Renal cortex interstitium (tissue), 11 donors: ENCODE data around the gene SLC25A13. TPM values are rescaled to one million over a fixed set of nuclear protein-coding genes. Genes with fewer than 3 reads are reported as not detected.
"Not testable (repeated sequence)": the region's sequence is repeated elsewhere in the genome, so short reads cannot be mapped to it uniquely, and the experiment has no call there.

ENCODE experiments used
- DNase-seq, 11 donors: peaks; one replicate each; pipeline ENCODE4 v3.0.0-alpha.2; 2013; ENCODE audit warnings: low read depth in 9 of 11, low spot score in 4 of 11; ENCODE audit errors: extremely low read depth in 1 of 11
- polyA plus RNA-seq, 3 donors: library from polyadenylated mRNA; unstranded; fragments of 120-200 nt; gene quantifications; one replicate each; pipeline ENCODE4 v1.2.1, GENCODE V29; 2013; ENCODE audit not compliant: insufficient read length in 3 of 3

SLC25A13 gene
- polyA plus RNA-seq, 3 donors = 39.4 to 46.4 (median 45.6) TPM

DNA sequence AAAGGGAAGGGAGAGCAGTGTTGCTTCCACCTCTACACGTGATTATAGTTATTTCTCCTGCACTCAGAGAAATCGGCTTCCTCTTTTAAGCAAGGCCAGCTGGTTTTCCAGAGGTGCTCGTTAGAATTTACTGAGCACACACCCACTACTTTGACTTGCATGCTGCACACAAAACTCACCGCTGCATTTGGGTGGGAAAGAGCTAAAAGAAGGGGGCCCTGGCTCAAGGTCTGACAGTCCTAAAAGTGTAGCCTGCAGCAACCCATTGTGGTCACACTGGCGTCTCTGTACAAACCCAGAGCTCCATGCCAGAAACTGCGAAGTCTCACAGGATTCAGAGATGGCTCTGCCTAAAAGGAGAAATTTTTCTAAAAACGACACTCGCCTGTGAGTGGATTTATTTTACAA is 133.7 kb downstream of the SLC25A13 start:
- no peak for DNase-seq

DNA sequence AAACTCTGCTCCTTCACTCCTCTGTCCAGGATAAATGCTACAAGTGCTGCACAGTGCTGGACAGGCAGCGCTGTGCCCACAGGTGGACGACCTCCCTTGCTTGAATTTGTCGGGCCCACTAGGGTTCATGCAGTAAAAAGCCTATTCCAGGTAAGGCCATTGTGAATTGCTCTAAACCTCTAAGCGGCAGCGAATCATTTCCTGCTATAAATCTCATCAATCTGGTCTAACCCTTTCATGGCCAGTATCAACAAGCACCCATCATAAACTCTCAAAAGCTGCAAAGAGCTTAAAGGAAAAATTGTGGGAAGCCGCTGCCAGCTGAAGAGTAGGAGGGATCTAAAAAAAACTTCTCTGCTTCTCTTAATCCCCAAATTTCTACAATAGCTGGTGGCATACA is 134.2 kb downstream of the SLC25A13 start:
- DNase-seq = no peak

DNA sequence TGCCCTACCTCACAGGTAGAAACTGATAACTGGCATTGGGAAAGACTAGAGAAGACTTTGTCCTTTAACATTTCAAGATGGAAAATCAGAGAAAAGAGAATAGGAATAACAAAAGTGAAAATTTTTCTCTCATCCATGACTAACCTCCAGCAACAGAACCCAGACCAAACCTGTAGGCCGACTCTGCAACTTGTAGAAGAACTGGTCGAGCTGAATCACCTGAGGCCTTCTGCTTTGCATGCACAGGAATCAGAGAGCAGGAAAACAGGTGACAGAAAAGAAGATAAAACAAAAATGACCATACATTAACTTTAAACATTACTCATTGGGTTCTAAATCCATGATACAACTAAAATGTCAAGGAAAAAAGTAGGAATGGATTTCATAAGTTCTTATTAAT is 137.1 kb downstream of the SLC25A13 start:
- DNase-seq = no peak

DNA sequence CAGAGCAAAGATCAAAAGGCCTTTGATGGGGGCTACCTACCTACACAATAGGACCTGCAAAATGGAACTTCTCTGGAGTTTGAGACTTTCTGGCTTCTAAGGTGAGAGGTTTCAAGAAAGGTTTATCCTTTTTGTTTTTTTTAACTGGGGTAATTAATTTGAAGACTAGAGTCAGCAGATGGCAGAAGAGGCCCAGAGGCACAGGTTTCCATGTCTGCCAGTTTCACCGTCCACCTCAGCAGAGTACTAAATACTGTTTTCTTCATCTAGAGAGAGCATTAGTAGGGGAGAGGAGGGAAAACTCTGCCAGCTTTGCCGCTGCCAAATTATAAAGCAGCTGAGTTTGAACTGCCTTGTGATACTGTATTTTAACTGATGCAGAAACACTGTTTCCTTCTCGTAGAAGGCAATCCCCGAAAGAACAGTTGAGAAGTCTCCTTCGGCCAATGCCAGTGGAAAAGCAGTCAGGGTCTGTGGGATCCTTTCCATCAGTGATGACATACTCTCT is 138.7 kb downstream of the SLC25A13 start:
- DNase-seq = no peak

DNA sequence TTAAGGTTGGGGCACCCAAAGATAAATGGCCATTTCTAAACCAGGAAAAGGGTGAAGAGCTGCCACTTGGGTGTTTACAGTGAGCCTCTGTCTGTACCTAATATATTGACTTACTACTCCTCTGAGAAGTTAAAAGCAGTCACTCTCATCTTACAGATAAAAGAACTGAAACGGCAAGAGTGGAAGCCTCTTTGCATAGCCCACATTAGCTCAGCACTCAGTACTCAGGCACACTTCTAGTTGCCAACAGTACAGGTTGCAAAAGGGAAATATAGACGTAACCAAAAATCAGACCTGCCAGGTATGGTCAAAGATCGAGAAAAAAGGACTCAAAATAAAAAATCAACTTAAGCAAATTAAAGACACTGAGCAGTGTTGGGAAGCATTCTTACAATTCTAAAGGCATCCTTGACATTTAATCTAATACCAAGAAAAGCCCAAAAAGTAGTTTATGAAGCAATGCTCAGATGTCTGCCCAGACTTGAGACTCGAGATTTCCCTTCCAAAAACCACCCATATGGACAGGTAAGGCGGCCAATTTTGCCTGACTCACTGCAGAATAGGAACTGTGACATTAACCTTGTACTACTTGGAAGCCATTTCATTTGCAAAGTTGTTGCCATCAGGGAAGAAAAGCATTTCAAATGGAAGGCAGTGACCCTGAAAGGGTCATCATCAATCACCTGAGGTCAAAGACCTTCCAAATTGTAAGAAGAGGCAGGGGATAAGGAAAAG is 139.3 kb downstream of the SLC25A13 start:
- no peak for DNase-seq

DNA sequence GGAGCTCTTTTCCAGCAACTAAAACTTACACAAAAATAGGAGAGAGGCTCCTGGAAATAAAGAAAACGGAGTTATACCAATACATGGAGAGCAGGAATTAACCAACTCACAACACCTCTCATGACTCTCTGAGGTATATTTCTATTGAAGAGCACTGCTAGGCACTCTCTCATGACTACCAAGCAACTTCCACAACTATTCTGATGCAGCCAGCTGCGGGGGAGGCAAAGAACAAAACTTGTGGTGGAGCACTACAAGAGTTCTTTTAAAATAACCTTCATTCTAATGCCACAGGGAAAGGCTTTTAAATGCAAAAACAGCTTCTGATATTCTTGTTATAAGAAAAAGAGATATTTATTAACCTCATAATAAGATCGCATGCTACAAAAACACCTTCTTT is 140.7 kb downstream of the SLC25A13 start:
- no peak for DNase-seq

DNA sequence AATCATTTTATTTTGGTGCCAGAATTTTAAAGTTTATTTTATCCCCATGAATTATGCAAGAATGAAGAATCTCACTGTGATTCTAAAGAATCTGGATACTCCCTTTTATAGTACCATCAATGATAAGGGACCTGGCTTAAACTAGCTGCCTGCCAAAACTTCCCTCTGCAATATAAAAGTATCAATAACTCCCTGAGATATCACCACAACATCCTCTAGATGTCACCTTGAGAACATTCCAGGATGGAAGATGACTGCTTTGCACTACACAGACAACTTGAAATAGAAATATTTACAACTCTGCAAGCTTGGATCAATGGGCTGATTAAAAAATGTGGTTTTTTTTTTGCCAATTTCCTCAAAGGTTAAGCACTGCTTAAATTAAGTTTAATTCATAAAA is 142.1 kb downstream of the SLC25A13 start:
- DNase-seq = no peak

DNA sequence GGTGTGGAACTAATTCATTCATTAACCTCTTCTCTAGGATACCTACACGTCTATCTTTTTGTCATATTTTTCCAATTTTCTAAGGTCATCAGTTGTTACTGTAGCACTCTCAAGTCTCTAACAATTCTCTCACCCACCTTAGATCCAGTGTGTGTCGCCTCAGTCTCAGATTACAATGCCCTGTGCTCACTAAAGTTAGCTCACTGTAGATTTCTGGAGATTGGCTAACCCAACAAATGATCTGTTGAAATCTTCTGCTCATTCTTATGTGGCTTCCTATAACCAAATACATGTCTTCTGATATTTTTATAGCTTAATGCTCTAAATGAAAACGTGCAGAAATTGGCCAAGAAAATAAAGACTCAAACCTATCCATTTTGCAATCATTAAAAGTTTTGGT is 142.6 kb downstream of the SLC25A13 start:
- no peak for DNase-seq

DNA sequence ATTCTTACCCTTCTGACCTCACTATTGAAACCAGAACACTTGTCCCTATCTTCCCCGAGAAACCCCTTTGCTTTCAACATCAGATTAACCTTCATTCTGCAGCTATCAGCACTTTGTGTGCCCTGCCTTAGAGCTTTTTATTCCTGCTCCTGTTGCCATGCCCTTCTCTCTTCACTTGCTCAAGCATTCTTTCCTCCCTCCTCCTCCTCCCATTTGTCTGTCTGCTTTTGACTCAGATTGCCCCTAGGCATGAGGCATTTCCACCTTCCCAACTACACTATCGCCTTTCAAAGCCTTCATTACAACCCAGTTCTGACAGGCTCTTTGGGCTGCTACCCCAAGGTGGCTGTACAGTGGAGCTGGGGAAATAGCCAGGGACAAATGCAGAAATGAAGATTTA is 143.3 kb downstream of the SLC25A13 start:
- DNase-seq = no peak

DNA sequence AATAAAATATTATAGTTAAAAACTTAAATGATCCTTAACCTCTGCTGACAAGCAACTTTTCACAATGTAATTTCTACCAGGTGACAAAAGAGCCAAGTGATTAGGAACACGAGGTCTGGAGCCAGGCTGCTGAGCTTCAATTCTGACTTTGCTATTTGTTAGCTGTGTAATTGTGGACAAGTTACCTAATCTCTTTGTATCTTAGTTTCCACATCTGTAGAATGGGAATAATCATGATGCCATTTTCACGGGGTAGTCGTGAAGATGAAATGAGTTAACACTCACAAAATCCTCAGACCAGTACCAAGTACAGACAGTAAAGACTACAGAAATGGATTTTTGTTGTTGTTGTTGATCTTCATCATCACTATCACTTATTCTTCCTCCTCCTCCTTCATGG is 144.5 kb downstream of the SLC25A13 start:
- no peak for DNase-seq

DNA sequence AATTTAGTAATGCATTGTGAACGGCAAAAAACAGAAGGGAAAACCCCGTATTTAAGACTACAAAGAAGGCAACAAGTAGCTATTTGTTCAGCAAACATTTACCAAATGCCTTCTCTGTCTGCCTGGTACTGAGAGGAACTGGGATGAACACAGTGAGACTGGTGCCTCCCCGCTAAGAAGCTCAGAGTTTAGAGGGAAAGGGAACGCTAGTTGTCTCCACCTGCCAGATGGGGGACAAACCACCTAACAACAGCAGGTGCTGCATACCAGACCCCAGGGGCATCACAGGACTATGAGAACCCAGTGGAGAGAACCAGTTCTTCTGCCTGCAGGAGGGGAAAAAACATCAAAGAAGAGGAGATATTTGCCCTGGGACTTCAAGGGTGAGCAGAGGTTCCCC is 147.1 kb downstream of the SLC25A13 start:
- no peak for DNase-seq

DNA sequence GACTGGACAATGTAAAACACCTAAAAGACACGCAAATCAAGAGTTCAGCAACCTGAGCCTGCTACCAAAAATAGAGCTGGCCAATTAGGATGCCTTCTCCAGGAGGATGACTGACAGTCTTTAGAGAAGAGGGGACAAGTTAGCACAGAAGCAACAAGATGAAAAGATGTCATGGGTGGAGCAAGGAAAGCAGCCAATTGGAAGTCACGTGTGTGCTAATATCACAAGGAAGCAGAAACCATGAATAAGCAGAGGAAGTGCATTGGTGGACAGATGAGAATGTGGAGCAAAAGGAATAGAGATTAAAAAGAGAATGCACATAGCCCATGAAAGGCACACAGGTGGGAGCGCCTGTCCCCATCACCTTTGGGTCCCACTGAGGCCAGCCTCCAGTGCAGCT is 148.1 kb downstream of the SLC25A13 start:
- no peak for DNase-seq

DNA sequence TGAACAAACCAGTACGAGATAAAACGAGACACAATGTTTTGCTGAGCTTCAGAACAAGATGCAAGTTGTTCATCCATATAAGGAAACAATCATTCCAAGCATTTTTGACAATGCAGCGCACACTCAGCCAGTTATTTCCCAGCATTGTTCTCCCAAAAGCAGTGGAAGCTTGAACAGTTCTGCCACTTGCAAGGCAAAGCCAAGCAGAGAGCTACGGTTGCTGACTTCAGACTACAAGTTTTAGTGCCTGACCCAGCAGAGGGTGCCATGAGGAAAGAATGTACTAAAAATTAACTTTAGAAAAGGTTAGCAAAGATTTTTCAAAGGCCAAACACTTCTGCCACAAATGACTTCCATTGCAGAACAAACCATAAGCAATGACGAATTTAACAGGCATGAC is 152.5 kb downstream of the SLC25A13 start:
- DNase-seq = peak in 4 of 11 donors; percentile 4 to 25 (median 14)

DNA sequence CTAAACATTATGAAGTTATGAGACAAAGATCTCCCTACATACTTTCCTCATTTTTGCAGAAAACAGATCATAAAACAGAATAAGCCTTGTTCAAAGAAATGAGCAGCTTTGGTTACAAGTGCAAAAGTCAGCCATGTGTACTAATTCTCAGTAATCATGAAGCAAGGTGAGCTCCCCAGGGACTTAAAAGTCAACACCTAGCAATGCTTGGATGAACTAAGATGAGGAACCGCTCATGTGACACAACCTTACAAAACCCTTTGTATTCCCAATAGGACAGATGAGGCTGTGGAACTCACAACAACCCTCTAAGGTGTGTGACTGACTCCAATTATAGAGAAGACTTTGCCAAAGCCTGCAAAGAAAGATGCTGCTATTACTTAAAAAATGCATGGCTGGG is 154.5 kb downstream of the SLC25A13 start:
- no peak for DNase-seq

DNA sequence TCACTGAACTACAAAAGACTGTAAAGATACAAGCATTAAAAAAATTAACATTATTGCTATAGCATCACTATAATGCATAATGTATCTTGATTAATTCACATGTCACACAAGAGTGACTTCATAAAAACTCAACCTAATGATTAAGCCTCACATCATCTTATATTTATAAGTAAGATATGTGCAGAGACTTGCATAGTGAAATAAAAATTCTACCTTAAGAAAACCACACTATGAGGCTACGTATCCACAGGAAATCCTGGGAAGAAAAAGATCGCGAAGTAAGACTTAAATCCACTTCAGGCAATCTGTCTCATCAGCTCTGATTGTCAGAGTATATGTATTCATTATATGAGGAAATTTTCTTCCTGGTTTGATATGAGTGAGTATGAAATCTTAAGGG is 160.0 kb downstream of the SLC25A13 start:
- DNase-seq = no peak

DNA sequence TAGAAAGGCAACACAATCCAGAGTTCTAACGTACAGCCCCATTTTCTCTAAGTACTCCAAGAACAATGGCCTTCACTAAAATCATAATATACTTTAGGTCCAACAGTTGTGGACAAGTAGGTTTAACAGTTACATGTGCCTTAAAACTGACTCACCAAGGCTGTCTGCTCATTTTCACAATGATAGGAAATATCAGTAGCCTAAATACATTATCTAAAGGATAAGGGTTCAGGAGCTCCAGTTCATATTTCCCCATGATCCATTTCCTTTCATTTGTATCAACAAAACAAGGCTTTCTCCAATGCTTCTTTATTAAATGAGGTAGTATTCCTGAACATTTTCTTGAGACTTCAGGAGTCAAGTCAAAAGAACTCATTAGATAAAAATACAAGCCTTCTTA is 164.0 kb downstream of the SLC25A13 start:
- no peak for DNase-seq

DNA sequence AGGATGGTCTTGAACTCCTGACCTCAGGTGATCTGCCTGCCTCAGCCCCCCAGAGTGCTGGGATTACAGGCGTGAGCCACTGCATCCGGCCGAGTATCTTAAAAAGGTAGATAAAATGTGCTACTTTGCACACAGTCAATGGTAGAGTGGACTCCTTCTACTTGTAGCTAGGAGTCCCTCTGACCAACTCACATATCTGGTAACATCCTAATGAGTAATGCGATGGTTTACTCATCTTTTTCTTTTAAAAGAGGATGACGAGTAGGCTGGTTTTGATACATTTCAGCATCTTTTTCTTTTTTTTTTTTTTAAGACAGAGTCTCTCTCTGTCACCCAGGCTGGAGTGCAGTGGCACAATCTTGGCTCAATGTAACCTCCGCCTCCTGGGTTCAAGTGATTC is 167.4 kb downstream of the SLC25A13 start:
- DNase-seq = not testable (repeated sequence)

DNA sequence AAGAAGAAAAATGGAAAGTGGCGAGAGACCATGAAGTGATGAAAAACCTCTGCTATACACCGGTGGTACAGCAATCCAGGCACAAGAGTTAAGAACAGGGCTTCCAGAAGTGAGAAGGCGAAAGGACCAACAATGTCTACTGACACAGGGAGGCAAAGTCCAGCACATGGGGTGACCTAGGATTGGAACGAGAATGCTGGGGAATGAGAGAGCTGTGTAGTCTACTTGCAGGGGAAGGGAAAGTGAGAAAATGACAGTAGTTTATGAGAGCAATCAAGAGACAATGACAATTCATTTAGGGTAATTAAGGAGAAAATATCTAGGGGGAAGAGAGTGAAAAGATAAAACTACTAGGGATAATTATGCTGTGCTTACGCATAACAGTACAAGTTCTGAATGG is 169.2 kb downstream of the SLC25A13 start:
- DNase-seq = no peak

DNA sequence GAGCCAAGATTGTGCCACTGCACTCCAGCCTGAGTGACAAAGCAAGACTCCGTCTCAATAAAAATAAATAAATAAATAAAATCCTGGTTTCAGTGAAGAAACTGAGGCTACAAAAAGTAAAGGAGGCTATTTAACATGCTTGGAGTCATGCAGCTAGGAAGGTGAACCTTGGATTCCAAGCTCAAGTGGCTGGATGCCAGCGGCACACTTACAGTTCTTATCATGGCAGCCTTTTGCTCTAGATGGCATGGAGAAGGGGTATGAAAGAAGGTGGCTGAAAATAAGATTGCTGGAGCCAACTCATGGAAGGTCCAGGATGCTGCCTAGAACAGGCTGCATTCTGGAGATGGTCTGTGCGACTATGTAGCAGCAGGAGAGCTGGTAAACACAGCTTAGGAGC is 170.0 kb downstream of the SLC25A13 start:
- no peak for DNase-seq

DNA sequence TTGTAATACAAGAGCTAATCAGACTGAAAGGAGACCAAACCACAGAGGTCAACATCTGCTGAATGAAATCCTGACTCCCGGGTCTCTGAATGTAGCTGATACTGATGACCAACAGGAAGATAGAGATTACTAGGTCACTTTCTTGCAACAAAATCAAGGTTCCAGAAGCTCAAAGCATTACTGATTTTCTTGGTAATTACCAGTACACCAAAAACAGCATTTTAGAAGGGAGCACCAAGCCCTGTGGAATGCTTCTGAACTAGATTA is 177.7 kb downstream of the SLC25A13 start:
- no peak for DNase-seq

DNA sequence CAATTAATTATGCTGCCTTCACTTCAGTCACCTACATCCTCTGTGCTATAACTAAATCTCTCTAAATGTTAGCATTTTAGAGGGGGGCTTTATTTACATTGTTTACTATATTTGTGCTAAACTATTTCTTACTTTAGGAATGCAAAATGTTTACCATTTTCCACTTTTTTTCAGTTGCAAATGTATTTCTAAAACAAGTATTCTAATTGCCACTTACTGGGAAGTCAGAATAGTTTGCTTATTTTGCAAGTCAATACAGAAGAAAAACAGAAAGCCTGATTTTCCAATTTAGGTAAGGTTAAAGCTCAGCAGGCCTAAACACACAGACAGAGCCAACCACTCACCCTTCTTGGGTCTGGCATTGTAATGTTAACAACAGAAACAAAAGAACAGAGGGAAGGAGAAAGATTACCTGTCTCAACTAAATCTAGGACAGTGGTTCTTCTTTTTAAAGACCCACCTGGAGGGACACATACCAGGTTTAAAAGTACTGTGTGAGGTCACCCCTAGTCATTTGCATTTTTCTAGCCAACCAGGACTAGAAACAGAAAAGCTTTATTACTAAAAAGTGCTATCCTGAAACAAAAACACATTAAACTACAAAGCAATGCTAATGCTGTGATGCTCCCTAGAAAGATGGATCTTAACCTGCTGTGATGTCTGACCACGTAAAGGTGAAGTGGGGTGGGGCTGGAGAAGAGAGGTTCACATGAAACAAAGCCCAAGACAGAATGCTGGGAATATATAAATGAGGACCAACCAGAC is 178.2 kb downstream of the SLC25A13 start:
- no peak for DNase-seq
